ENCODE results near the gene POLG. TPM values are rescaled to one million over a fixed set of nuclear protein-coding genes. Genes with fewer than 3 reads are reported as not detected.

Gene POLG
- total RNA-seq, 1 donor = 61.2 TPM

DNA sequence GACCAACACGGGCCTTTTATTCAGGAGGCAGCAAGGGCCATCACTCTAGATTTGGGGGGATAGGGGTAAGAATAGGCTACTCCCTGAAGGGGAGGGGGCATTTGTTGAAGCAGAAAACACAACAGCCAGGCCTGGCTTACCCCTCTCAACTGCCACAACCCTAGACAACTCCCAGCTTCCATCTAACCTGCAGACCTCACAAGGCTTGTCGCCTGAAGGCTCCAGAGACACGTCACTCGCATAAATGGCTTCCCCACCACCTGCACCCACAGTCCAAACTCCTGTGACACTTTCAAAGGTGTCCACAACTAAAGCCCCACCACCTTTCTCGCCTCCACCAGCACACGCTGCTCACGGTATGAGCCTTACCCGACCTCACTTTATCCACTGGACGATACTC is 14.9 kb downstream of the POLG start:
- H3K79me2 ChIP-seq (ENCODE audit: insufficient read depth, low read length) = peaks cover 27% of the 10 kb centered on the region
- H3K36me3 ChIP-seq (ENCODE audit: insufficient read depth, low read length) = peaks cover 96% of the 10 kb centered on the region
- DNase-seq (ENCODE audit: insufficient read length, low spot score, missing footprints) = peak; percentile 19
- H2AFZ ChIP-seq (ENCODE audit: low read length) = no peak overlapping the region
- TF ChIP-seq CTCF (IDR thresholded peaks at IDR 0.05; ENCODE audit: extremely low read depth, low read depth, low read length) = no peak
- H3K4me2 ChIP-seq (ENCODE audit: insufficient read depth, low read length) = no peak overlapping the region
- H3K27ac ChIP-seq (ENCODE audit: low read depth, low read length) = no peak overlapping the region
- H3K4me1 ChIP-seq (ENCODE audit: insufficient read depth, low read length) = no peaks in the 10 kb centered on the region
- H3K27me3 ChIP-seq (ENCODE audit: insufficient read depth, low read length) = no peaks in the 10 kb centered on the region
- H3K4me3 ChIP-seq (ENCODE audit: insufficient read depth, low read length) = no peak overlapping the region
- no peaks in the 10 kb centered on the region for H3K9me3 ChIP-seq (ENCODE audit: low read depth, low read length)
- peaks cover 19% of the 10 kb centered on the region for H4K20me1 ChIP-seq (ENCODE audit: insufficient read depth, low read length)

GRCh38 chr15:89317186-89317720 is 17.4 kb downstream of the POLG start:
- no peak overlapping the region for H3K4me2 ChIP-seq (ENCODE audit: insufficient read depth, low read length)
- no peak for TF ChIP-seq CTCF (IDR thresholded peaks at IDR 0.05; ENCODE audit: extremely low read depth, low read depth, low read length)
- H3K4me3 ChIP-seq (ENCODE audit: insufficient read depth, low read length) = no peak overlapping the region
- peaks cover 16% of the 10 kb centered on the region for H4K20me1 ChIP-seq (ENCODE audit: insufficient read depth, low read length)
- H3K27ac ChIP-seq (ENCODE audit: low read depth, low read length) = no peak overlapping the region
- no peak overlapping the region for H2AFZ ChIP-seq (ENCODE audit: low read length)
- peaks cover 81% of the 10 kb centered on the region for H3K36me3 ChIP-seq (ENCODE audit: insufficient read depth, low read length)
- H3K27me3 ChIP-seq (ENCODE audit: insufficient read depth, low read length) = no peaks in the 10 kb centered on the region
- no peaks in the 10 kb centered on the region for H3K4me1 ChIP-seq (ENCODE audit: insufficient read depth, low read length)
- H3K79me2 ChIP-seq (ENCODE audit: insufficient read depth, low read length) = peaks cover 15% of the 10 kb centered on the region
- peak; percentile 77 for DNase-seq (ENCODE audit: insufficient read length, low spot score, missing footprints)
- no peaks in the 10 kb centered on the region for H3K9me3 ChIP-seq (ENCODE audit: low read depth, low read length)

DNA sequence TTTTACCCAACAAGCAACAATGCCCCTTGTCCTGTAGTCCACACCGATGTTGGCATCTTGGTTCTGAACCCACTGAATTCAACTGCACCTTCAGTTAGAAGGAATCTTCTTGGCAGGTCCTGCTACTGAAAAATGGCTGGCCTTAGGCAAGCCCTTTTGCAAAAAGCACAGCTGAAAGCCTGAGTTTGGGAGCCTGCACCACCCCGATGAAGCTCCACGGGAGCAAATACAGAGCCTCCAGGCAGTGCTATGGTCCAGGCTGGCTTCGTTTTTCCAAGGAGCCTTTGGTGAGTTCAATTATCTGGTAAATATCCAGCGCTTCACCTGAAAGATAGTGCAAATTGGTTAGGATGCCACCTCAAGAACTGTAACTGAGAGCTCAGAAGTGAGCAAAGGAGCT is 18.1 kb downstream of the POLG start:
- Histone ChIP-seq H2AFZ (ENCODE audit: low read length) (no peak overlapping the region), H4K20me1 (ENCODE audit: insufficient read depth, low read length) (peaks cover 11% of the 10 kb centered on the region), H3K9me3 (ENCODE audit: low read depth, low read length) (no peaks in the 10 kb centered on the region), H3K4me3 (ENCODE audit: insufficient read depth, low read length) (no peak overlapping the region), H3K4me1 (ENCODE audit: insufficient read depth, low read length) (no peaks in the 10 kb centered on the region), H3K36me3 (ENCODE audit: insufficient read depth, low read length) (peaks cover 74% of the 10 kb centered on the region), H3K27me3 (ENCODE audit: insufficient read depth, low read length) (no peaks in the 10 kb centered on the region), H3K4me2 (ENCODE audit: insufficient read depth, low read length) (no peak overlapping the region), H3K27ac (ENCODE audit: low read depth, low read length) (no peak overlapping the region), H3K79me2 (ENCODE audit: insufficient read depth, low read length) (peaks cover 11% of the 10 kb centered on the region)
- peak; percentile 61 for DNase-seq (ENCODE audit: insufficient read length, low spot score, missing footprints)
- TF ChIP-seq CTCF (IDR thresholded peaks at IDR 0.05; ENCODE audit: extremely low read depth, low read depth, low read length) = no peak

DNA sequence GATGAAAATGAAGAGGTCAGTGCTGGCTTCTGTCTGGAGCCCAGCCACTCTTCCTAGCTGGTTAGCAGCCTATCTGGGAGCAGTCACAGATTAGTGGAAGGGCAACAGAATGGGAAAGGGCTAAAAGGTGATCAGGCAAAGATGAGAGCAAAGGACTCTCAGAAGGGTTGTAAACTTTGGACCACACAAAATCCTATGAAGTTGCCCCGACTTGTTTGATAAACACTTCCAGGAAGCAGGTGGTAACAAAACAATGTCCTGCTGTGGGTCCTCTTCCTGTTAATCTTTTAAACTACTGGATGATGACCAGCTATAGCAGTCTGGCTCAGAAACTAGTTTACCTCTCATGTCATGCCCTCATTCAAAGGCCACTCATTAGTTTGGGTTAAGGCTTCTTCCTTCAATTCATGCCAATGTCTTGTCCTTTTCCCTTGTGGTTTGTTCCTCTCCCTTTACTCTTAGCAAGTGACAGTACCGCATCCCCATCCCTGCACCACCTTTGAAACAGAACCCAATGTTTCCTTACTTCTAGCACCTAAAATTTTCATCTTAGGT is 19.2 kb downstream of the POLG start:
- H3K4me1 ChIP-seq (ENCODE audit: insufficient read depth, low read length) = no peaks in the 10 kb centered on the region
- no peak overlapping the region for H3K4me2 ChIP-seq (ENCODE audit: insufficient read depth, low read length)
- DNase-seq (ENCODE audit: insufficient read length, low spot score, missing footprints) = peak; percentile 11
- H3K27me3 ChIP-seq (ENCODE audit: insufficient read depth, low read length) = no peaks in the 10 kb centered on the region
- H3K9me3 ChIP-seq (ENCODE audit: low read depth, low read length) = no peaks in the 10 kb centered on the region
- H3K36me3 ChIP-seq (ENCODE audit: insufficient read depth, low read length) = peaks cover 63% of the 10 kb centered on the region
- H3K27ac ChIP-seq (ENCODE audit: low read depth, low read length) = no peak overlapping the region
- no peak for TF ChIP-seq CTCF (IDR thresholded peaks at IDR 0.05; ENCODE audit: extremely low read depth, low read depth, low read length)
- H4K20me1 ChIP-seq (ENCODE audit: insufficient read depth, low read length) = peaks cover 8% of the 10 kb centered on the region
- peaks cover 7% of the 10 kb centered on the region for H3K79me2 ChIP-seq (ENCODE audit: insufficient read depth, low read length)
- H2AFZ ChIP-seq (ENCODE audit: low read length) = no peak overlapping the region
- no peak overlapping the region for H3K4me3 ChIP-seq (ENCODE audit: insufficient read depth, low read length)
